Activated CD4-positive, alpha-beta T cell treated with anti-CD3 and anti-CD28 coated beads for 36 hours (primary cell): Measurements from ENCODE around the gene ADARB2. TPM values are rescaled to one million over a fixed set of nuclear protein-coding genes. Genes with fewer than 3 reads are reported as not detected.
A peak's percentile ranks its signal among the peaks of the same experiment; 100 is the strongest.

Experiments
- ATAC-seq: fragments of 200-7000 bp; cut with Tn5 transposase; one replicate; pipeline ENCODE4 v1.10.0; 2021; ENCODE audit warnings: mild to moderate bottlenecking, moderate library complexity
- CTCF ChIA-PET: fragments of 350-600 bp; sonication (Branson Sonifier 250); formaldehyde crosslinking; loops from one replicate; lab custom pipeline; 2021; ENCODE audit warnings: antibody characterized with exemption; lab: Charles Lee
- POLR2A ChIA-PET: fragments of 350-600 bp; sonication (Branson Sonifier 250); formaldehyde crosslinking; loops from one replicate; lab custom pipeline; 2021; ENCODE audit warnings: antibody characterized with exemption, inconsistent platforms; lab: Charles Lee
- DNase-seq: peaks from one replicate; pipeline ENCODE4 v3.0.0-alpha.2; 2020
- H3K27ac Mint-ChIP-seq: one replicate; pipeline ENCODE4 v1.8.0; 2021; ENCODE audit warnings: mixed read lengths
- H3K27me3 Mint-ChIP-seq: one replicate; pipeline ENCODE4 v1.8.0; 2021; ENCODE audit warnings: mixed read lengths
- H3K36me3 Mint-ChIP-seq: one replicate; pipeline ENCODE4 v1.8.0; 2021; ENCODE audit warnings: low read depth, mixed read lengths
- H3K4me1 Mint-ChIP-seq: one replicate; pipeline ENCODE4 v1.8.0; 2021; ENCODE audit warnings: mixed read lengths
- H3K4me3 Mint-ChIP-seq: one replicate; pipeline ENCODE4 v1.8.0; 2021; ENCODE audit warnings: mild to moderate bottlenecking, moderate library complexity, mixed read lengths
- H3K9me3 Mint-ChIP-seq: one replicate; pipeline ENCODE4 v1.8.0; 2021; ENCODE audit warnings: low read depth, mixed read lengths
- intact Hi-C, 2 experiments: fragments of 100-400 bp; cut with DNase I in 1 of 2; cut with micrococcal nuclease in 1 of 2; formaldehyde crosslinking; loops; one replicate each; pipeline versions ENCODE4 v1.14.2 to v1.15.1; 2022 to 2024; cut with DNase I, micrococcal nuclease
- total RNA-seq, 2 experiments: library from RNA; stranded (reverse); gene quantifications; one replicate each; pipeline ENCODE4 v1.2.3, GENCODE V29; 2021

Gene ADARB2
- total RNA-seq, 2 experiments from 2014 or later, result not detected

DNA sequence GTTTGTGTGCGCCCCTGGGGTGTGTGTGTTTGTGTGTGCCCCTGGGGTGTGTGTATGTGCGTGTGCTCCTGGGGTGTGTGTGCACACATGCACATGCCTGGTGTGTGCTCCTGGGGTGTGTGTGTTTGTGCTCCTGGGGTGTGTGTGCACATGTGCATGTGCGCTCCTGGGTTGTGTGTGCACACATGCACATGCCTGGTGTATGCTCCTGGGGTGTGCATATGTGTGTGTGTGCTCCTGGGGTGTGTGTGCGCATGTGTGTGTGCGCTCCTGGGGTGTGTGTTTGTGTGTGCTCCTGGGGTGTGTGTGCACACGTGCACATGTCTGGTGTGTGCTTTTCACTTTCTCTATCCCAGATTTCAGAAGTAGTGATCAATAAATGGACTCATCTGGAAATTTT, 360.1 kb downstream of the ADARB2 start:
- ChIA-PET POLR2A (interaction anchor here (0.7 kb wide), 1 partner anchor 1371 kb away, joined by 5 read pairs; no protein-coding TSS in a partner anchor), CTCF (no interaction called here)
- H3K27ac Mint-ChIP-seq, result no peak overlapping the region
- ATAC-seq (no peak), DNase-seq (no peak)
- no peaks in the 10 kb centered on the region for H3K4me1 Mint-ChIP-seq
- peaks cover 7% of the 10 kb centered on the region for H3K9me3 Mint-ChIP-seq
- no peaks in the 10 kb centered on the region for H3K36me3 Mint-ChIP-seq
- peaks cover 39% of the 10 kb centered on the region for H3K27me3 Mint-ChIP-seq
- intact Hi-C loops, result no loop called here
- H3K4me3 Mint-ChIP-seq, result no peak overlapping the region

DNA sequence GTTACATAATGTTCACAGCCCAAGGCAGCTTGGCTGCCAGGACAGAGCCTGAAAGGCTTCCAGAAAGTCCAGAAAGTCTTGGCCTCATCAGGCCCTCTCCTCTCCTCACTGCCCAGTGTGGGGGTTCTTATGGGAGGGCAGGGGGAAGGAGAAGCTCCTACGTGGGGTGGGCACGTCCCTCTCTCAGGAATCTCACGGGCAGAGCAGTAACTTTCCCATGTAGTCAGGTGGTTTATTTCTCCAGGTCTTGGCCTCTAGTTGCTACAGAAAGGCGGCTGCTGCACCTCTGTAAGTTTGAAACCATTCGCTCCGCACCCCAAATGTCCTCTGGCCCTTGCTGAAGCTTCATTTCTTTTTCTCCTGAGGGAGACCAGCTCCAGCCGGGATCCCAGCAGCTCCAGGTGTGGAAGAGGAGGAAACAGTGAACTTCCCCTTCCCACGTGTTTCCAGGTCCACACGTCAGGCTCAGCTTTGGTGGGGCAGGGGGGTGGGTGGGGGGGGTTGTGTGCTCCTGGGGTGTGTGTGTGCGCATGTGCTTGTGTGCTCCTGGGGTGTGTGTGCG, 360.9 kb downstream of the ADARB2 start:
- ChIA-PET POLR2A (no interaction called here), CTCF (no interaction called here)
- DNase-seq, result no peak
- Mint-ChIP-seq H3K9me3 (peaks cover 7% of the 10 kb centered on the region), H3K27me3 (peaks cover 33% of the 10 kb centered on the region), H3K36me3 (no peaks in the 10 kb centered on the region), H3K27ac (no peak overlapping the region), H3K4me1 (no peaks in the 10 kb centered on the region), H3K4me3 (no peak overlapping the region)
- no peak for ATAC-seq
- intact Hi-C loops, result no loop called here

DNA sequence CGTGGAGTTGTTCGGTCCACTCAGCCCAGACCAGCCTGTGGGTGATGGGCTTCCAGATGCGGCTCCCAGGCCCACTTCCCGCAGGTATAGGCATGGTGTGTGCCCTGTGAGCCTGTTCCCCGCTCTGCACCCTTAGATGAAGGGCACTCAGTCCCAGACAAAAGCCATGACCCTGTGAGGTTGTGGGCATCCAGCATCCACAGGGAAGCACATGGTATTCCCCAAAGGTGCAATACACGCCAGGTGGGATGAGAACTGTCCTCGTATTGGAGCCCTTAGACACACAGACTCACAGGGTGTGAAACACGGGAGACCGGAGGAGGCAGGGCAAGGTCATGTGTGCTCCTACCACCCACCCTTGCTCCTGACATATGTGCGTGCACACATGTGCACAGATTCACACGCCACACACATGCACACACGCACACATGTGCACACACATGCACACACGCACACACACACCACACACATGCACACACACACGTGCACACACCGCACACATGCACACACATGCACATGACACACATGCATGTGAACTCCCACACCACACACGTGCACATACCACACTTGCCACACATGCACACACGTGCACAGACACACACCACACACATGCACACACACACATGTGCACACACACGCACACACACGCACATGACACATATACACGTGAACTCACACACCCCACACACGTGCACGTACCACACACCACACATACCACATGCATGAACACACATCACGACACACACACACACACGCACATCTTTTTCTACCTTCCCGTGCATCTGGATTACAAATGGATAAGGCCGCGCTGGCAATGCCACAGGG, 361.8 kb downstream of the ADARB2 start:
- no peak for DNase-seq
- H3K36me3 Mint-ChIP-seq, result no peaks in the 10 kb centered on the region
- no peaks in the 10 kb centered on the region for H3K4me1 Mint-ChIP-seq
- no peak overlapping the region for H3K4me3 Mint-ChIP-seq
- H3K27ac Mint-ChIP-seq, result no peak overlapping the region
- no peak for ATAC-seq
- H3K27me3 Mint-ChIP-seq, result peaks cover 29% of the 10 kb centered on the region
- H3K9me3 Mint-ChIP-seq, result peaks cover 7% of the 10 kb centered on the region
- ChIA-PET POLR2A (no interaction called here), CTCF (no interaction called here)
- intact Hi-C loops, result no loop called here

DNA sequence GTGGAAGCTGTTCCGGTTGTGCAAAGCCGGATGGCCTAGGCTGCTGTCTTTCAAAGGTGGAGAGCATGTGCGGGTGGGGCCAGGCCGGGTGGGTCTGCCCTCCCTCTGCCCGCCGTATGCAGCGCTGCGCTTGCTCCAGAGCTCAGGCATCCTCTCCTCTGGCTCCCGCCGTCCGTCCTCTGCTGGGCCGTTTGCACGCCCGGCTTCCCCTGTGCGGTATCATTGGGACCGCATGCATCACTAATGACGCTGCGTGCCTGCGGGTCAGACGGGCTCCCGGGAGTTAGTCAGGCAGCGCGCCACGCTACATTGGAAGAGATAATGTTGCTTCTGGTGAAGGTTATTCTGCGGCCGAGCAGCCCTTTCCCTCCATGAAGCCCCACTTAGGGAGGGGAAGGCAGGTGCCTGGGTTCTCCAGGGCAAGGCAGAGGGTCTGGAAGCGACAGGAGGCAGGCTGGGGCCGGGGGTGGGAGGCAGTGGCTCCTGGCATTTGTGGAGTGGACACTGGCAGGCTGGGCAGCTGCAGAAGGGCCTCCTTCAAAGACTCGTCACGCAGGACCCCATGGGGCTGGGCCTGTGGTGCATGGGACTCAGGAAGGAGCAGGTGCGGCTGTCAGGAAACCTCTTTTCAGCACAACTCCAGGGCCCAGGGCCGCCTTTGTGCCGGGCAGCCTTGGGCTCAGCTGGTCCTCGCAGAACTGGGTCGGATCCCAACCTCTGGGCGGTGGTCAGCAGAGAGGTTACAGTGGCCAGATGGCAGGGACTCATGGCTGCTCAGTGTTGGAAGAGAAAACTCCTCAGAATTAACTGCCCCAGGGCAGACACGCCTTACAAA, 362.6 kb downstream of the ADARB2 start:
- DNase-seq (no peak), ATAC-seq (no peak)
- Mint-ChIP-seq H3K4me3 (no peak overlapping the region), H3K27ac (no peak overlapping the region), H3K9me3 (peaks cover 7% of the 10 kb centered on the region), H3K27me3 (peaks cover 35% of the 10 kb centered on the region), H3K36me3 (no peaks in the 10 kb centered on the region), H3K4me1 (no peaks in the 10 kb centered on the region)
- CTCF ChIA-PET, result no interaction called here
- POLR2A ChIA-PET, result no interaction called here
- intact Hi-C loops, result no loop called here

DNA sequence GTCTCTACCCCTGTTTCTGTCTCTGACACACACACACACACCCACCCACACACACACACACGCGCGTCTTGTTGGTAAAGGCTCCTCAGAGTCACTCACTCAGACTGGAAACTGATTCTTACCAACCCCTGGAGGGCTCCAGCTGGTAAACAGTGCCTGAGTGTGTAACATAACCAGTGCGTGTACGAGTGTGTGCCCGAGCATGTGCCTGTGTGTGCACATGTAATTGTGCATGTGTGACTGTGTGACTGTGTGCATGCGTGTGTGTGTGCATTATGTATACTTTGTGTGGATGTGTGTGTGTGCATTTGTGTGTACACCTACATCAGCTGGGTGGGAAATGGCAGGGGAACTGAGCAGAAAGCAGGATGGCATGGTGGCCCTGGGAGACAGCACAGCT, 364.0 kb downstream of the ADARB2 start:
- H3K27me3 Mint-ChIP-seq, result peaks cover 26% of the 10 kb centered on the region
- H3K4me3 Mint-ChIP-seq, result no peak overlapping the region
- H3K27ac Mint-ChIP-seq, result no peak overlapping the region
- no peak for DNase-seq
- ChIA-PET CTCF (no interaction called here), POLR2A (no interaction called here)
- ATAC-seq, result no peak
- no peaks in the 10 kb centered on the region for H3K4me1 Mint-ChIP-seq
- H3K9me3 Mint-ChIP-seq, result peaks cover 7% of the 10 kb centered on the region
- H3K36me3 Mint-ChIP-seq, result no peaks in the 10 kb centered on the region
- intact Hi-C loops, result no loop called here

DNA sequence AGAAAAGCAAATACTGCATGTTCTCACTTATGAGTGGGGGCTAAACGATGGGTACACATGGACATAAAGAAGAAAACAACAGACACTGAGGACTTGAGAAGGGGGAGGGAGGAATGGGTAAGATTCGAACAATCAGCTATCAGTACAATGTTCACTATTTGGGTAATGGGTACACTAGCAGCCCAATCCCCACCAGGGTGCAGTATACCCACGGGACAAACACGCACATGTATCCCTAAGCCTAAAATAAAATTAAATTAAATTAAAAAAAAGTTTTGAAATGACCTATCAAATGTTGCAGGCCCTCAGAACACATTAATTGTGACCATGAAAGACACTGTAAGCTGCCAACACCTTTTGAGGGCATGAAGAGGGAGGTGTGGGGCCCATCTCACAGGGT, 365.1 kb downstream of the ADARB2 start:
- Mint-ChIP-seq H3K4me1 (no peaks in the 10 kb centered on the region), H3K27ac (no peak overlapping the region), H3K4me3 (no peak overlapping the region), H3K27me3 (peaks cover 21% of the 10 kb centered on the region), H3K9me3 (peaks cover 7% of the 10 kb centered on the region), H3K36me3 (no peaks in the 10 kb centered on the region)
- DNase-seq (no peak), ATAC-seq (no peak)
- POLR2A ChIA-PET, result no interaction called here
- intact Hi-C loops, result no loop called here
- CTCF ChIA-PET, result interaction anchor here (0.7 to 0.8 kb wide), 2 partner anchors 453 to 711 kb away, joined by 3 read pairs; no protein-coding TSS in a partner anchor

DNA sequence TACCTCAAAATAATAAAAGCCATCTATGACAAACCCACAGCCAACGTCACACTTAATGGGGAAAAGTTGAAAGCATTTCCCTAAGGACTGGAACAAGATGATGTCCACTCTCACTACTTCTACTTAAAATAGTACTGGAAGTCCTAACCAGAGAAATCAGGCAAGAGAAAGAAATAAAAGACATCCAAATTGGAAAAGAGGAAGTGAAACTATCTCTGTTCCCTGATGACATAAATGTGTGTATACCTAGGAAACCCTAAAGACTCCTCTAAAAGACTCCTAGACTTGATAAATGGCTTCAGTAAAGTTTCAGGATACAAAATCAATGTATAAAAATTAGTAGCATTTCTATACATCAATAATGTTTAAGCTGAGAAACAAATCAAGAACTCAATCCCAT, 367.0 kb downstream of the ADARB2 start:
- CTCF ChIA-PET, result interaction anchor here (1.2 kb wide), 1 partner anchor 21 kb away, joined by 4 read pairs; no protein-coding TSS in a partner anchor

DNA sequence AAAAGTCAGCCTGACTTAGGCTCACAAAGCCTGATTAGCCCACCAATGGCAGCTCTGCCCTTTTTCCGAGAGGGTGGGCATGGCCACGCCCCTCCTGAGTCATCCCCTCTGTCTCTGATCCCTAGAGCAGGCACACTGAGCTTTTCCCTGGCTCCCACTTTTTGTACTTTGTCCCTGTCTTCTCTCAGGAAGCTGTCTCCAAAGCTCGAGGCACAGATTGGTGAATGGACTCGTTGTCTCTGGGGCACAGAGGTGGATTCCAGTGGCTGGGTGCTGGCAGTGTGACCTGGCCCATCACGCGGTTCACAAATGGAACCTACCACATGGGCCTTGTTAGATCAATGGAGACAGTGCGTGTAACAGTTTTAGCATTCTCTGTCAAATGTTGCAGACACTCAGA, 367.7 kb downstream of the ADARB2 start:
- Mint-ChIP-seq H3K27me3 (peaks cover 31% of the 10 kb centered on the region), H3K9me3 (no peaks in the 10 kb centered on the region), H3K27ac (no peak overlapping the region), H3K4me3 (no peak overlapping the region), H3K36me3 (no peaks in the 10 kb centered on the region), H3K4me1 (no peaks in the 10 kb centered on the region)
- ATAC-seq, result no peak
- ChIA-PET CTCF (interaction anchor here (1.2 to 1.3 kb wide), 2 partner anchors 230 to 260 kb away, joined by 3 to 5 read pairs; no protein-coding TSS in a partner anchor), POLR2A (no interaction called here)
- no peak for DNase-seq
- intact Hi-C loops, result no loop called here

More for the DNA sequence above, 367.0 kb downstream of the ADARB2 start:
- DNase-seq (no peak), ATAC-seq (no peak)
- Mint-ChIP-seq H3K9me3 (no peaks in the 10 kb centered on the region), H3K4me1 (no peaks in the 10 kb centered on the region), H3K4me3 (no peak overlapping the region), H3K27ac (no peak overlapping the region), H3K27me3 (peaks cover 28% of the 10 kb centered on the region), H3K36me3 (no peaks in the 10 kb centered on the region)
- intact Hi-C loops, result no loop called here
- POLR2A ChIA-PET, result interaction anchor here (0.7 kb wide), 1 partner anchor 543 kb away, joined by 3 read pairs; no protein-coding TSS in a partner anchor

DNA sequence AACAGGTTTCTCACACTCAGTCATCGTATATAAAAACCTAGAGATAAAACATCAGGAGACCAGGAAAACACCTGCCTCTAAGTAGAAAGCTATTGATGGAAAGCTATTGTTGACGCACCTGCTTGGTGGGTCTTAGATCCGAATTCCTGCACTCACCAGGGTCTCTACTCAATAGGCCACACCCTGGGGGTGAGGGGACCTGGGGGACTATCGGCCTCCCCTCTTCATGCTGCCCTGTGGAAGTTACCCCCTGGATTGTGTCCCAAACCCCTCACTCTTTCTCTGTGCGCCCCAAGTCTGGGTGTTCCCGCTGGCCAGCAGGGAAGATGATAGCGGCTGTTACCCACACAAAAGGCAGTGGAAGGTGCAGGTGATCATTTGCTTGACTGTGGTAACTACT, 368.1 kb downstream of the ADARB2 start:
- Mint-ChIP-seq H3K4me3 (no peak overlapping the region), H3K9me3 (no peaks in the 10 kb centered on the region), H3K4me1 (no peaks in the 10 kb centered on the region), H3K27me3 (peaks cover 32% of the 10 kb centered on the region), H3K27ac (no peak overlapping the region), H3K36me3 (no peaks in the 10 kb centered on the region)
- intact Hi-C loops, result no loop called here
- POLR2A ChIA-PET, result no interaction called here
- DNase-seq, result no peak
- CTCF ChIA-PET, result interaction anchor here (0.6 to 1.4 kb wide), 5 partner anchors 10 to 686 kb away, joined by 3 to 5 read pairs (median 3); no protein-coding TSS in a partner anchor
- ATAC-seq, result no peak

DNA sequence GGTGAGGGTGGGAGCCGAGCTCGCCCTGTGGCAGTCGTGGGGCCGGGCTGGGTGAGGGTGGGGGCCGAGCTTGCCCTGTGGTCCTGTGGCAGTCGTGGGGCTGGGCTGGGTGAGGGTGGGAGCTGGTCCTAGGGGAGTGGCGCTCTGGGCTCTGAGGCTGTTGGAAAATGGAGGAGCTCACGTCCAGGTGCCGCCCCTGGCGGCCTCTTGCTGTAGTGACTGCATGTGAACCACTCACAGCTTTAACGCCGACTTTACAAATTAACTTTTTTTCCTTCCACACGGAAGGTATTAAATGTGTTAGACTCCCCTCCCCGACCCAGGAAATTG, 368.5 kb downstream of the ADARB2 start:
- Mint-ChIP-seq H3K27me3 (peaks cover 32% of the 10 kb centered on the region), H3K27ac (no peak overlapping the region), H3K36me3 (no peaks in the 10 kb centered on the region), H3K4me1 (no peaks in the 10 kb centered on the region), H3K4me3 (no peak overlapping the region), H3K9me3 (no peaks in the 10 kb centered on the region)
- DNase-seq, result peak; percentile 56
- CTCF ChIA-PET, result interaction anchor here (0.6 to 1.4 kb wide), 6 partner anchors 9 to 687 kb away, joined by 3 to 5 read pairs (median 3); no protein-coding TSS in a partner anchor
- intact Hi-C loops, result no loop called here
- peak; percentile 66 for ATAC-seq
- POLR2A ChIA-PET, result no interaction called here
